Hepatic stellate cell (primary cell): ENCODE data around the gene KRTAP10-11.
"Not testable (repeated sequence)": the region's sequence is repeated elsewhere in the genome, so short reads cannot be mapped to it uniquely, and the experiment has no call there.

Source experiments
- DNase-seq: peaks from one replicate; pipeline ENCODE4 v3.0.0; 2011; ENCODE audit warnings: low spot score

KRTAP10-11 gene

GRCh38 chr21:44666401-44667320 lies 20.4 kb downstream of the KRTAP10-11 start, which contains the start of gene KRTAP12-2:
KRTAP12-2 (minus strand) TSS chr21:44666927; CDS start chr21:44666886, 41 bp downstream.
- DNase-seq: no peak

DNA sequence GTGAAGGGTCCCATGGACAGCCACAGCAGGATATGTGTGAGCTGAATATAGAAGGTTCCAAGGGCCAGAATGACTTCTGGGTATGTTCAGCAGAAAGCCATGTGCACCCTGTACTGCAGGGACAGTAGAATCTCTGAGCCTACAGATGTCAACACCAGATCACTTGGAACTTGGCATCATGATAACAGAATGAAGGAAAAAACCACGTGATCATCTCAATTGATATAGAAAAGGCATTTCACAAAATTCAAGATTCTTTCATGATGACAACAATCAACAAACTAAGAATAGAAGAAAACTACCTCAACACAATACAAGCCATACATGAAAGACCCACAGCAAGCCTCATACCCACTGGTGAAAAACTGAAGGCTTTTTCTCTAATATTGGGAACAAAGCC lies 21.4 kb downstream of the KRTAP10-11 start:
- no peak for DNase-seq

GRCh38 chr21:44670642-44671432 lies 24.6 kb downstream of the KRTAP10-11 start:
- no peak for DNase-seq

- no peak for DNase-seq
These were observed 25.7 kb downstream of the KRTAP10-11 start for GRCh38 chr21:44671911-44672310.

DNA sequence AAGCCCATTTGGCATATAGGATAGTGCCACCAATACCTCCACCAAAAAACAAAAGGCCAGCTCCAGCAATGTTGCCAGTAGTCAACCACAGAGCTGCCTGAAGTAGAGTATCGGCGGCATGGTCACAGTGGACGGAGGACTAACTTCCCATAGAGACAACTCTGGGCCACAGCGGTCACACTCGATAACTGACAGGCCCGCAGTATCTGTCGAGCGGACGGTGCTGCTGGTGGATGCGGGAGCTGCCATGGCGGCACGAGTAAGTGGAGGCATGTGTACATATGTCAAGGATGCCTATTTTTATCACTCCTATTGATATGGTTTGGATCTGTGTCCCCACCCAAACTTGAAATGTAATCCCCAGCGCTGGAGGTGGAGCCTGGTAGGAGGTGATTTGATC lies 31.7 kb downstream of the KRTAP10-11 start:
- no peak for DNase-seq

- no peak for DNase-seq
These were observed 34.9 kb downstream of the KRTAP10-11 start for GRCh38 chr21:44681152-44681551.

DNA sequence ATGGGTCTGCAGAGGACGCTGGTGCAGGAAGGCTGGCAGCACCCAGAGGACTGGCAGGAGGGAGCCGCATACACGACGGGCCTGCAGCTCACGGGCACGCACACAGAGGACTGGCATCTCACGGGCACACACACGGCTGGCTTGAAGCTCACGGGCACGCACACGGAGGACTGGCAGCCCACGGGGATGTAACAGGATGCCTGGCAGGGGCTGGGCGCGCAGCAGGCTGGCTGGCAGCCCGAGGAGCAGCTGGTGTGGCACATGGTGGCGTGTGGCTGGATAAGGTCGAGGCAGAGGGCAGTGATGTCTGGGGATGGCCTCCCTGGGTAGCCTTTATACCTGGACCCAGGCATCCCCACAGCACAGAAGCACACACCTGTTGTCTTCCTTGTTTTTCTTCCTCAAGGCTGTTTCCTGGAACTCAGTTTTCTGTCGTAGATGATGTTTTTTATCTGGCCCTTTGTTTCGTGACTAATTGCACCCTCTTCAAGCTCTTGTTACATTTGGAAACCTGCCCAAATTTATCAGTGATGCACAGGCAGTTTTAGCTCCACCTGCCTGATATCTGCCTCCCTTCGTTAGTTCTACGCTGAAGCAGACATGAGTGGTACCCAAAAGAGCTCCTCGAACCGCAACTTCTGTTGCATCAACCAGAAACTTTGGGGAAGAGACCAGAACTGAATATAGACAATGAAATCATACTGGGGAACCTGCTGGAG lies 35.8 kb downstream of the KRTAP10-11 start, which contains the start of gene KRTAP12-1:
TSS of gene KRTAP12-1 (minus strand) at position 303 of the 719 bp plus-strand sequence. CDS start at position 263, 40 bp downstream.
- no peak for DNase-seq

DNA sequence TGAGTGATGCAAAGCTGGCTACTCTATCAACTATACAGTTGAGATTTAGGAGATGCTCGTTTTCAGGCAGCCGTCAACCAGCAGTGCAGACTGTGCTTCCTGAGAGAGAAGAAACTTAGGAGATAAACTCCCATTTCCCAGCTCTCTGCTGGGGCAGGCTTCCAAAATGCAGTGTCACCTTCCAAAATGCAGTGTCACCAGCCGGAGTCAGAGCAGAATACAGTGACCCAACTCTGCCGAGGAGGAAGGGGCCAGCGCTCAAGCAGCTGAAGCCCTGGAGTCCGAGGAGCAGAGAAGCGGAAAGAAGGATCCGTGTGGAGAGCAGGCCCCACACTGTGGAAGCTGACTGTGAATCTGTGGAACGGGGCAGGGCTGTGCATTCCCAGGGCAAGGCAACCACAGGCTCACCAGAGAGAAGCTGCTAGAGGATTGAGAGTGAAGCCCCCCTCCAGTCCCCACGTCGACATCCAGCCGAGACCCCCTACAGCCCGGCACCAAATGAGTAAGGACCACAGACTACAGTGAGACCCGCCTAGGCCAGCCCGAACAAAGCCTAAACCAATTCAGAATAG lies 36.5 kb downstream of the KRTAP10-11 start:
- DNase-seq: no peak

GRCh38 chr21:44684077-44684476 lies 37.9 kb downstream of the KRTAP10-11 start:
- DNase-seq: no peak

DNA sequence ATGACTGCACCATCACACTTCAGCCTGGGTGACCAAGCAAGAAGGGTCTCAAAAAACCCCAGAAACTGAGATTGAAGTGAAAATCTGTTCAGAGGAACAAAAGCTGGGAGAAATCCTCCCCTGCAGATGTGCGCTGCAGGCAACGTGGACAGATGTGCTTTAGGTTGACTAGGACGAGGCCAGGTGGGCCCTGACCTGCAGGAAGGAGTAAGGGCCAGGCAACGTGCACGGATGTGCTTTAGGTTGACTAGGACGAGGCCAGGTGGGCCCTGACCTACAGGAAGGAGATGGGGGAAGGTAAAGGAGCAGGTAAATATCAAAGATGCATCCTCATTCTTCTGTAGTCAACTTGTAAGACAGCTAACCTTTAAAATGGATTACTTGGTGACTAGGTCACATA lies 38.3 kb downstream of the KRTAP10-11 start:
- no peak for DNase-seq

- DNase-seq: not testable (repeated sequence)
These were observed 38.8 kb downstream of the KRTAP10-11 start for GRCh38 chr21:44685050-44685449.

GRCh38 chr21:44686000-44686781 lies 40.0 kb downstream of the KRTAP10-11 start:
- DNase-seq: no peak

GRCh38 chr21:44686843-44687561 lies 40.8 kb downstream of the KRTAP10-11 start:
- DNase-seq: no peak

GRCh38 chr21:44687671-44688070 lies 41.5 kb downstream of the KRTAP10-11 start:
- DNase-seq: no peak

- not testable (repeated sequence) for DNase-seq
These were observed 43.5 kb downstream of the KRTAP10-11 start for GRCh38 chr21:44689740-44690139.

GRCh38 chr21:44691686-44692085 lies 45.5 kb downstream of the KRTAP10-11 start:
- no peak for DNase-seq

- DNase-seq: no peak
These were observed 46.7 kb downstream of the KRTAP10-11 start for GRCh38 chr21:44692798-44693512.

DNA sequence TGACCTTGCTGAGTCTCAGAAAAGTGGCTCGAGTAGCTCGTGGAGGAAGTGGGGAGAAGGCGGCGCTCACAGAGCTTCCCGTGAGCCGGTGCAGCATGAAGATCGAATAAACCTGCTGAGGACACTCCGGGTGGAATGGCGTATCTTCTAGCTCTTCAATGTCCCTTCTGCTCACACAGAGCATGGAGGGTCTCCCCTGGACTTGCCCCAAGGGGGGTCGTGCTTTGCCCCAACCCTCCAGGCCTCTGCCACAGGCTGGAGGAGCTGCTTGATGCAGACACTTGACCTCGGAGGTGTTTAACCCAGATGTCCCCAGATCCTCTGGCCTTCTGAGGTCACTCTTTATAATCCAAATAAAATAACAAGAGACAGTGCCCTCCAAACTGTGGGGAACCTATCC lies 48.6 kb downstream of the KRTAP10-11 start:
- no peak for DNase-seq

- DNase-seq: no peak
These were observed 49.0 kb downstream of the KRTAP10-11 start for GRCh38 chr21:44695184-44695583.

DNA sequence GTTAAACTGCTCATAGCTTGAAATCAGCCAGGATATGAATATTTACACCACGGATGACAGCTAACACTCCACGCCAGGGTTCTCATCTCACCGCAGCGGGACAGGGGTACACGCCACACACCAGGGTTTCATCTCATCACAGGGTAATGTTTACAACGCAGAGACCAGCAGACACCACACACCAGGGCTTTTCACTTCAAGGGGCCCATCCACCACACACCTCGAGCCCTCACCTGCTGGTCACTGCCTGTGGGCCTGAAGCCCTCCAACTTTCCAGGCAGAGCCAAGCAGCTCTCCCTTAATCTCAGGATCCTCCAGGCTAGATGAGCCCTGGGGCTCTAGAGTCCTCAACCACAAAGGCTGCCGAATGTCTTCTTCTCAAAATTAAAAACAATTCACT lies 49.4 kb downstream of the KRTAP10-11 start:
- no peak for DNase-seq
